OCI-LY7 (cell line): ENCODE results near the gene ZNF649.

Experiments
- CTCF ChIP-seq: fragments of 200-600 bp; sonication (generic); conservative IDR thresholded peaks from 2 replicates; pipeline ENCODE4 v1.5.1; 2014; ENCODE audit warnings: mild to moderate bottlenecking, antibody characterized with exemption, low read length, moderate library complexity, mixed read lengths
- EZH2phosphoT487 ChIP-seq: fragments of 200-600 bp; sonication (generic); IDR thresholded peaks from 2 replicates; pipeline ENCODE4 v1.6.1; 2018; ENCODE audit warnings: low read depth, borderline replicate concordance, mild to moderate bottlenecking, mixed run types, antibody characterized with exemption, low read length, moderate library complexity, mixed read lengths

GRCh38 chr19:51861870-51862622 lies 42.8 kb downstream of the ZNF649 start:
- no peak for TF ChIP-seq CTCF
- TF ChIP-seq EZH2phosphoT487: no peak
